ENCODE data around the gene FHAD1.

DNA sequence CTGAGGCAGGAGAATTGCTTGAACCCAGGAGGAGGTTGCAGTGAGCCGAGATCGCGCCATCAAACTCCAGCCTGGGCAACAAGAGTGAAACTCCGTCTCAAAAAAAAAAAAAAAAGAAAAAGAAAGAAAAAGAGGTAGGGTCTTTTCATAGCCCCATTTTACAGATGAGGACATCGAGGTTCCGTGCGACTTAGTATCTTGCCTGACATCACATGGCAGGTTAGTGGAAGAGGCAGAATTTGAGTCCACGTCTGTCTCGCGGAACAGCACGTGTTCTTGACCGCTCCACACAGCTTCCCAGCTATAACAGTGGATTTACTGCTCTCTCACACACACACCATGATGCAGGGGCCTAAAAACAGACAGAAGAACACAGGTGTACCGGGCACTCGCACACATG, 192.3 kb downstream of the FHAD1 start:
- TF ChIP-seq, protein P1, sequence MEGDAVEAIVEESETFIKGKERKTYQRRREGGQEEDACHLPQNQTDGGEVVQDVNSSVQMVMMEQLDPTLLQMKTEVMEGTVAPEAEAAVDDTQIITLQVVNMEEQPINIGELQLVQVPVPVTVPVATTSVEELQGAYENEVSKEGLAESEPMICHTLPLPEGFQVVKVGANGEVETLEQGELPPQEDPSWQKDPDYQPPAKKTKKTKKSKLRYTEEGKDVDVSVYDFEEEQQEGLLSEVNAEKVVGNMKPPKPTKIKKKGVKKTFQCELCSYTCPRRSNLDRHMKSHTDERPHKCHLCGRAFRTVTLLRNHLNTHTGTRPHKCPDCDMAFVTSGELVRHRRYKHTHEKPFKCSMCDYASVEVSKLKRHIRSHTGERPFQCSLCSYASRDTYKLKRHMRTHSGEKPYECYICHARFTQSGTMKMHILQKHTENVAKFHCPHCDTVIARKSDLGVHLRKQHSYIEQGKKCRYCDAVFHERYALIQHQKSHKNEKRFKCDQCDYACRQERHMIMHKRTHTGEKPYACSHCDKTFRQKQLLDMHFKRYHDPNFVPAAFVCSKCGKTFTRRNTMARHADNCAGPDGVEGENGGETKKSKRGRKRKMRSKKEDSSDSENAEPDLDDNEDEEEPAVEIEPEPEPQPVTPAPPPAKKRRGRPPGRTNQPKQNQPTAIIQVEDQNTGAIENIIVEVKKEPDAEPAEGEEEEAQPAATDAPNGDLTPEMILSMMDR (IDR thresholded peaks at IDR 0.05; ENCODE audit: low read length), result no peak
- TF ChIP-seq EZH2phosphoT487 (IDR thresholded peaks at IDR 0.05; ENCODE audit: low read length), result no peak

Data from MM.1S (cell line).